Bronchus fibroblast of lung (primary cell): ENCODE results near the gene PCDHA11. TPM values are rescaled to one million over a fixed set of nuclear protein-coding genes. Genes with fewer than 3 reads are reported as not detected.

Source experiments
- total RNA-seq: library from RNA; depleted of rRNA; stranded (reverse); fragments of >200 nt; gene quantifications from 2 replicates; pipeline ENCODE4 v1.2.3, GENCODE V29; 2015

The PCDHA11 gene, protein sequence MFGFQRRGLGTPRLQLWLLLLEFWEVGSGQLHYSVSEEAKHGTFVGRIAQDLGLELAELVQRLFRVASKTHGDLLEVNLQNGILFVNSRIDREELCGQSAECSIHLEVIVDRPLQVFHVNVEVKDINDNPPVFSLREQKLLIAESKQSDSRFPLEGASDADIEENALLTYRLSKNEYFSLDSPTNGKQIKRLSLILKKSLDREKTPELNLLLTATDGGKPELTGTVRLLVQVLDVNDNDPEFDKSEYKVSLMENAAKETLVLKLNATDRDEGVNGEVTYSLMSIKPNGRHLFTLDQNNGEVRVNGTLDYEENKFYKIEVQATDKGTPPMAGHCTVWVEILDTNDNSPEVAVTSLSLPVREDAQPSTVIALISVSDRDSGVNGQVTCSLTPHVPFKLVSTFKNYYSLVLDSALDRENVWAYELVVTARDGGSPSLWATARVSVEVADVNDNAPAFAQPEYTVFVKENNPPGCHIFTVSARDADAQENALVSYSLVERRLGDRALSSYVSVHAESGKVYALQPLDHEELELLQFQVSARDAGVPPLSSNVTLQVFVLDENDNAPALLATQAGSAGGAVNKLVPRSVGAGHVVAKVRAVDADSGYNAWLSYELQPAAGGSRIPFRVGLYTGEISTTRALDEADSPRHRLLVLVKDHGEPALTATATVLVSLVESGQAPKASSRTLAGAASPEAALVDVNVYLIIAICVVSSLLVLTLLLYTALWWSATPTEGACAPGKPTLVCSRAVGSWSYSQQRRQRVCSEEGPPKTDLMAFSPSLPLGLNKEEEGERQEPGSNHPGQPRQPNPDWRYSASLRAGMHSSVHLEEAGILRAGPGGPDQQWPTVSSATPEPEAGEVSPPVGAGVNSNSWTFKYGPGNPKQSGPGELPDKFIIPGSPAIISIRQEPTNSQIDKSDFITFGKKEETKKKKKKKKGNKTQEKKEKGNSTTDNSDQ
- total RNA-seq = not detected in 2 replicates

DNA sequence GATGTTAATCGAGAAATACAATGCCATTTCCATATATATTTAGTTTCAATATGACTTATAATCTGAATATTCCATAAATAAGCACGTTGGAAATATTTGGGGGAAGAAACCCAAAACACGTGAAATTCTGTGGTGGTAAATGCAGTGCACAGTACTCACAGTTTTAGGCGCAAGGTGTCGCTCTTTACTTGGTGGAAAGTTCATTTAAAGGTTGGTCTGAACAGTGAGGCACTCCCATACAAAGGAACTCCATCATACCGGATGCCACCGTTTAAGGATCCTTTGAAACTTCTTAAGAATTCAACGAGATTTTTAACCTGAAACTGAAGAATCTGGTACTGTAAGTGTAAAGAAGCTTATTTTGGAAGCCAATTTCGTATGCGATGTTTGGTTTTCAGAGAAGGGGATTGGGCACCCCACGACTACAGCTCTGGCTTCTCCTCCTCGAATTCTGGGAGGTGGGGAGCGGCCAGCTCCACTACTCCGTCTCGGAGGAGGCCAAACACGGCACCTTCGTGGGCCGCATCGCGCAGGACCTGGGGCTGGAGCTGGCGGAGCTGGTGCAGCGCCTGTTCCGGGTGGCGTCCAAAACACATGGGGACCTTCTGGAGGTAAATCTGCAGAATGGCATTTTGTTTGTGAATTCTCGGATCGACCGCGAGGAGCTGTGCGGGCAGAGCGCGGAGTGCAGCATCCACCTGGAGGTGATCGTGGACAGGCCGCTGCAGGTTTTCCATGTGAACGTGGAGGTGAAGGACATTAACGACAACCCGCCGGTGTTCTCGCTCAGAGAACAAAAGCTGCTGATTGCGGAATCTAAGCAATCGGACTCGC is at the start of gene PCDHA11:
TSS of gene PCDHA11 (plus strand) at position 237 of the 834 bp plus-strand sequence. CDS start at position 384, 147 bp downstream.

DNA sequence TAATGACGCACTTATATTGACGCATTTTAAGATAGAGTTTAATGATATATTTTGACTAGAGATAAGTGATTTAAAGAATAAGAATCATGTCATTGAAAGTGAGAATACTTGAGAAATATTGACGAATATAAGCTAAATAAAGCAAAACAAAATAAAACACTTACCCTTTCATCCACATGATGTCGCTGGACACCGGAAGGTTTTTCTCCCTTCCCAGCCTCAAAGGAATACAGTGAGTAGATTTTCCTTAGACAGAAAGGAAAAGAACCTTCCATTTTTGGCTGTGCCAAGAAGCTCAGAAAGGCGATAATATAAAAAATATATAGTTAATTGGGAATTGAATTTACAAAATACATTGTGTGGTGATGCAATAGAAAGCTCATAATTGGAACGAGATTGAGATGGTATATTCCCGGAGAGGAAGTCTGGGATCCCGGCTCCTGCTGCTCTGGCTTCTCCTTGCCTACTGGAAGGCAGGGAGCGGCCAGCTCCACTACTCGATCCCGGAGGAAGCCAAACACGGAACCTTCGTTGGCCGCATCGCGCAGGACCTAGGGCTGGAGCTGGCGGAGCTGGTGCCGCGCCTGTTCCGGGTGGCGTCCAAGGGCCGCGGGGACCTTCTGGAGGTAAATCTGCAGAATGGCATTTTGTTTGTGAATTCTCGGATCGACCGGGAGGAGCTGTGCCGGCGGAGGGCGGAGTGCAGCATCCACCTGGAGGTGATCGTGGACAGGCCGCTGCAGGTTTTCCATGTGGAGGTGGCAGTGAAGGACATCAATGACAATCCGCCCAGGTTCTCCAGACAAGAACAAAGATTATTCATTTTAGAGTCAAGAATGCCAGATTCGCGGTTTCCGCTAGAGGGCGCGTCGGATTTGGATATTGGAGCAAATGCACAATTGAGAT is 47.1 kb upstream of the PCDHA11 start, which contains the start of gene PCDHA5:
TSS of gene PCDHA5 (plus strand) at position 239 of the 906 bp plus-strand sequence.

DNA sequence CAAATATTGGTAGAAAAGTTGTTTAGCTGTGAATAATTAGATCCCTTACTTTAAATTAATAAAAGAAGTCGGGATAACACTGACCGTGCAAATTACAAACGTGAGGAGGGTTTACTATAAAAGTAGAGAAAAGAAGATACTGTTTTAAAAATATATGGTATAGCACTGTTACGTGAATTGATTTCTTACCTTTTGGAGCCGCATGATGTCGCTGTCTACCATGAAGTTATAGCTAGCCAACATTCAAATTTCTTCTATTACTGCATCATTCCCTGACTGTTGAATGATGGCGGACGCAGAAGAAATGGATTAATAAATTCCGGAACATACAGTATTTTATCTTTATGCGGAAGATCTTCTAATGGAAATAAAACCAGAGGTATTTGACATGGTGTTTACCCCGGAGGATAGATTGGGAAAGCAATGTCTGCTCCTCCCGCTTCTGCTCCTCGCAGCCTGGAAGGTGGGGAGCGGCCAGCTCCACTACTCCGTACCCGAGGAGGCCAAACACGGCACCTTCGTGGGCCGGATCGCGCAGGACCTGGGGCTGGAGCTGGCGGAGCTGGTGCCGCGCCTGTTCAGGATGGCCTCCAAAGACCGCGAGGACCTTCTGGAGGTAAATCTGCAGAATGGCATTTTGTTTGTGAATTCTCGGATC is 40.9 kb upstream of the PCDHA11 start, which contains the start of gene PCDHA6:
TSS of gene PCDHA6 (plus strand) at position 257 of the 658 bp plus-strand sequence. CDS start at position 389, 132 bp downstream.

DNA sequence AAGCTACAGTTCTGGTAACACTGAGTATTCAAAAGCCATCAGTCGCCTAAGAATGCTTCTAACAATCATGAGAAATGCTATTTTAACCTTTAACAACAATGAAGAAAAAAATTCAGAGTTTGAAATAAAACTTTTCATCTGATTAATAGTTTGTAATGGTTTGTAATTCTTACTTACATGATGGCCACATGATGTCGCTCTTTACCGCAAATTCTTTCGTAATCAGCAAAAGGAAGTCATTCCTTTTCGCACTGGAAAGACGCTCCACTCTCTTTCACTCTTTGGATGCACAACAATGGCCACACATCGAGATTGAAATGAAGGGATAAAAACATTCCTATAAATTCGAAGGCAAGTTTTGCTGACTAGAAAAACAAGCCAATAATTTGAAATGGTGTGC is 34.8 kb upstream of the PCDHA11 start, which contains the start of gene PCDHA7:
TSS of gene PCDHA7 (plus strand) at position 277 of the 400 bp plus-strand sequence. CDS start at position 392, 115 bp downstream.

DNA sequence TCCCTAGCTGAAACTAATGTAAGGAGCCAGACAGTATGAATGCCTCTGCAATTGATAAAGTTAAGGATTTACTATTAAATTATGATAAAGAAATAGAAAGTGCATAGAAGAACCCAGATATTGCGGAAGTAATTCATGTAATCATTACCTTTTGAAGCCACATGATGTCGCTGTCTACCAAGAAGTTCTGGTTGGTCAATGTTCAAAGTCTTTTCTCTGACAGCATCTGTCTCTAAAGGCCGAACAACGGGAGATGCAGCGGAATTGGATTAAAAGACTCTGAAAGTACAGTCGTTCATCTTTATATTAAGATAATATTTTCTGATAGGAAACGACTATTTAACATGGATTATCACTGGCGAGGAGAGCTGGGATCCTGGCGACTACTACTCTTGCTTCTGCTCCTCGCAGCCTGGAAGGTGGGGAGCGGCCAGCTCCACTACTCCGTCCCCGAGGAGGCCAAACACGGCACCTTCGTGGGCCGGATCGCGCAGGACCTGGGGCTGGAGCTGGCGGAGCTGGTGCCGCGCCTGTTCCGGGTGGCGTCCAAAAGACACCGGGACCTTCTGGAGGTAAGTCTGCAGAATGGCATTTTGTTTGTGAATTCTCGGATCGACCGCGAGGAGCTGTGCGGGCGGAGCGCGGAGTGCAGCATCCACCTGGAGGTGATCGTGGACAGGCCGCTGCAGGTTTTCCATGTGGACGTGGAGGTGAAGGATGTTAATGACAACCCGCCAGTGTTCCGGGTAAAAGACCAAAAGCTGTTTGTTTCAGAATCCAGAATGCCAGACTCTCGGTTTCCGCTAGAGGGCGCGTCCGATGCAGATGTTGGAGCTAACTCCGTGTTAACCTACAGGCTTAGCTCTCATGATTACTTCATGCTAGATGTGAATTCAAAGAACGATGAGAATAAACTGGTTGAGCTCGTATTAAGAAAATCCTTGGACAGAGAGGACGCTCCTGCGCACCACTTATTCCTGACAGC is 27.5 kb upstream of the PCDHA11 start, which contains the start of gene PCDHA8:
TSS of gene PCDHA8 (plus strand) at position 210 of the 985 bp plus-strand sequence. CDS start at position 345, 135 bp downstream.

DNA sequence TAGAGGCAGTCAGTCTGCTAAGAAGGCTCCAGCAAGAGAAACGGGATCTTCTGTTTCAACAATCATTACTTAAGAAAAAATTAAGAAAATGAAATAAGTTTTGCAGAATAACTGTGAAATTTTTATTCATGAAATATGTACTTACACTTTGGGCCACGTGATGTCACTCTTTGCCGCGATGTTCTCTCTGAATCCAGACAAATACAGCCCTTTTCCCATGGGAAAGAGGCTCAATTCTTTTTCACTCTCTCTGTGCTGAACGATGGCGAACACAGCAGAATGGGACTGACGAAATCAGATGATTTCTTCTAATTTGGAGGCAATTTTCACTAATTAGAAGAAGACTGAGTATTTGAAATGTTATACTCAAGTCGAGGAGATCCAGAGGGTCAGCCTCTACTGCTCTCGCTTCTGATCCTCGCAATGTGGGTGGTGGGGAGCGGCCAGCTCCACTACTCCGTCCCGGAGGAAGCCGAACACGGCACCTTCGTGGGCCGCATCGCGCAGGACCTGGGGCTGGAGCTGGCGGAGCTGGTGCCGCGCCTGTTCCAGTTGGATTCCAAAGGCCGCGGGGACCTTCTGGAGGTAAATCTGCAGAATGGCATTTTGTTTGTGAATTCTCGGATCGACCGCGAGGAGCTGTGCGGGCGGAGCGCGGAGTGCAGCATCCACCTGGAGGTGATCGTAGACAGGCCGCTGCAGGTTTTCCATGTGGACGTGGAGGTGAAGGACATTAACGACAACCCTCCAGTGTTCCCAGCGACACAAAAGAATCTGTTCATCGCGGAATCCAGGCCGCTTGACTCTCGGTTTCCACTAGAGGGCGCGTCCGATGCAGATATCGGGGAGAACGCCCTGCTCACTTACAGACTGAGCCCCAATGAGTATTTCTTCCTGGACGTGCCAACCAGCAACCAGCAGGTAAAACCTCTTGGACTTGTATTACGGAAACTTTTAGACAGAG is 20.3 kb upstream of the PCDHA11 start, which contains the start of gene PCDHA9:
TSS of gene PCDHA9 (plus strand) at position 244 of the 964 bp plus-strand sequence. CDS start at position 358, 114 bp downstream.

DNA sequence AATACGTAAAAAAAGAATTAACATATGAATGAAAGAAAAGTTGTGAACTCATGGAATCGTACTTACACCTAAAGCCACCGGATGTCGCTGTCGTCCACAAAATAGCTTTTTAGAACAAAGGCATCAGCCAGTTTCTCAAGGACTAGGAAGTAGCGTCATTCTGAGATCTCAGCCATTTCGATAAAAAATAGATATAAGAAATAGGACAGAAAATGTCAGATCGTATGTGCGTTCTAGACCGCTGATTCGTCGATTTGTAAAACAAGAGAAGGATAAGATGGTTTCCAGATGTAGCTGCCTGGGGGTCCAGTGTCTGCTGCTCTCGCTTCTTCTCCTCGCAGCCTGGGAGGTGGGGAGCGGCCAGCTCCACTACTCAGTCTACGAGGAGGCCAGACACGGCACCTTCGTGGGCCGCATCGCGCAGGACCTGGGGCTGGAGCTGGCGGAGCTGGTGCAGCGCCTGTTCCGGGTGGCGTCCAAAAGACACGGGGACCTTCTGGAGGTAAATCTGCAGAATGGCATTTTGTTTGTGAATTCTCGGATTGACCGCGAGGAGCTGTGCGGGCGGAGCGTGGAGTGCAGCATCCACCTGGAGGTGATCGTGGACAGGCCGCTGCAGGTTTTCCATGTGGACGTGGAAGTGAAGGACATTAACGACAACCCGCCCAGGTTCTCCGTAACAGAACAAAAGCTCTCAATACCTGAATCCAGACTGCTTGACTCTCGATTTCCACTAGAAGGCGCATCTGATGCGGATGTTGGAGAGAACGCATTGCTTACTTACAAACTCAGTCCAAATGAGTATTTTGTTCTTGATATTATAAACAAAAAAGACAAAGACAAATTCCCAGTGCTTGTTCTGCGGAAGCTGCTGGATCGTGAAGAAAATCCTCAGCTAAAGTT is 12.7 kb upstream of the PCDHA11 start, which contains the start of gene PCDHA10:
TSS of gene PCDHA10 (plus strand) at position 126 of the 903 bp plus-strand sequence. CDS start at position 278, 152 bp downstream.

DNA sequence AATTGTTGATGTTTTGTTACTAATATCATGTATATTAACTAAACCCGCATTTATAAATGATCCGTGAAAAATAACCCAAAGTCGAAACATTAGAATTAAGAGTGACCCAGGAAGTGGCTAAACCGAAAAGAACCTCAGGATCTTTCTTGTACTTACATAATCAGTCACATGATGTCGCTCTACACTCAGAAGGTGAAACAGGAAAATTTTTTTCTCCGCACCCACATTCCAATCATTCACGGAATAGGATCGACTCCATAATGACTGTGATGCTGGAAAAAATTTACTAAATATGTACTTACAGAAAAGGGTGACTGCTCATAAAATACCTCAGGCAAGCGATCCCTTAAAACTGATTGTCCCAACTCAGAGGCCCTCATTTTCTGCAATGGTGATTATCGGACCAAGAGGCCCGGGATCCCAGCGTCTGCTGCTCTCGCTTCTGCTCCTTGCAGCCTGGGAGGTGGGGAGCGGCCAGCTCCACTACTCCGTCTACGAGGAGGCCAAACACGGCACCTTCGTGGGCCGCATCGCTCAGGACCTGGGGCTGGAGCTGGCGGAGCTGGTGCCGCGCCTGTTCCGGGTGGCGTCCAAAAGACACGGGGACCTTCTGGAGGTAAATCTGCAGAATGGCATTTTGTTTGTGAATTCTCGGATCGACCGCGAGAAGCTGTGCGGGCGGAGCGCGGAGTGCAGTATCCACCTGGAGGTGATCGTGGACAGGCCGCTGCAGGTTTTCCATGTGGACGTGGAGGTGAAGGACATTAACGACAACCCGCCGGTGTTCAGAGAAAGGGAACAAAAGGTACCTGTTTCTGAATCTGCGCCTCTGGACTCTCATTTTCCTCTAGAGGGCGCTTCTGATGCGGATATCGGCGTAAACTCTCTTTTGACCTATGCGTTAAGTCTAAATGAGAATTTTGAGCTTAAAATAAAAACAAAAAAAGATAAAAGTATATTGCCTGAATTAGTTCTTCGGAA is 6.6 kb downstream of the PCDHA11 start, which contains the start of gene PCDHA12:
TSS of gene PCDHA12 (plus strand) at position 224 of the 981 bp plus-strand sequence. CDS start at position 389, 165 bp downstream.

DNA sequence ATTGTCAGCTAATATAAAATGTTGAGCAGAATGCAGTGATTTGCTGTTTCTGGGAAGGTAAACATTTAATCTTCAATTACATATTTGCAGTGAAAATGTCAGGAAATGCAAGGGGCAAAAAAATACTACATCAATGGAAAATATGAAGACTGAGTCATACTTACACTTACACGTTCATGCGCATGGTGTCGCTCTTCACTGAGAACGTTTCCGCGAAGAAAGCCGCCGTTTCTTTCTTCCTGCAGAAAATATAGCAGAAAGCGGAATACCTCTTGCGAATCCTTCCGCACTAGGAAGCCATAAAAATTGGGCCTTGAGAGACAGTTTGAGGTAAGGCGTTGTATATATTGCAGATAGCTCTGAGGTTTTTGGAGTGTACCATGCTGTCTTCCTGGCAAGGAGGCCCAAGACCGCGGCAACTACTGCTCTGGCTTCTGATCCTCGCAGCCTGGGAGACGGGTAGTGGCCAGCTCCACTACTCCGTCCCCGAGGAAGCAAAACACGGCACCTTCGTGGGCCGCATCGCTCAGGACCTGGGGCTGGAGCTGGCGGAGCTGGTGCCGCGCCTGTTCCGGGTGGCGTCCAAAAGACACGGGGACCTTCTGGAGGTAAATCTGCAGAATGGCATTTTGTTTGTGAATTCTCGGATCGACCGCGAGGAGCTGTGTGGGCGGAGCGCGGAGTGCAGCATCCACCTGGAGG is 13.3 kb downstream of the PCDHA11 start, which contains the start of gene PCDHA13:
TSS of gene PCDHA13 (plus strand) at position 236 of the 702 bp plus-strand sequence. CDS start at position 381, 145 bp downstream.

Other genes with a start within 250 kb of the PCDHA11 start
- 0.17 TPM in 1 of 2 replicates, not detected in the other for gene CD14, start 235.8 kb upstream of the PCDHA11 start, total RNA-seq
- gene TMCO6, start 229.5 kb upstream of the PCDHA11 start, total RNA-seq = 10.6 and 14.6 TPM in 2 replicates
- gene NDUFA2, start 221.3 kb upstream of the PCDHA11 start, total RNA-seq = 60.2 and 73.4 TPM in 2 replicates
- gene IK, start 221.1 kb upstream of the PCDHA11 start, total RNA-seq = 58.7 and 73.3 TPM in 2 replicates
- gene WDR55, start 204.1 kb upstream of the PCDHA11 start, total RNA-seq = 15.9 and 17.0 TPM in 2 replicates
- gene DND1, start 195.4 kb upstream of the PCDHA11 start, total RNA-seq = 0.15 and 0.67 TPM in 2 replicates
- gene HARS1, start 177.6 kb upstream of the PCDHA11 start, total RNA-seq = 70.8 and 73.6 TPM in 2 replicates
- gene HARS2, start 177.5 kb upstream of the PCDHA11 start, total RNA-seq = 21.3 and 27.2 TPM in 2 replicates
- 16.5 and 25.6 TPM in 2 replicates for gene ZMAT2, start 168.5 kb upstream of the PCDHA11 start, total RNA-seq
- gene PCDHA1, start 82.8 kb upstream of the PCDHA11 start, total RNA-seq = not detected in 2 replicates
- not detected in 2 replicates for gene PCDHA2, start 74.1 kb upstream of the PCDHA11 start, total RNA-seq
- under 0.01 TPM in 1 of 2 replicates, not detected in the other for gene PCDHA3, start 67.9 kb upstream of the PCDHA11 start, total RNA-seq
- gene PCDHA4, start 61.9 kb upstream of the PCDHA11 start, total RNA-seq = under 0.01 TPM in 2 replicates
- gene PCDHA5, start 47.3 kb upstream of the PCDHA11 start, total RNA-seq = not detected in 2 replicates
- 0.15 TPM in 1 of 2 replicates, not detected in the other for gene PCDHA6, start 41.0 kb upstream of the PCDHA11 start, total RNA-seq
- 0.15 TPM in 1 of 2 replicates, not detected in the other for gene PCDHA7, start 34.7 kb upstream of the PCDHA11 start, total RNA-seq
- not detected in 2 replicates for gene PCDHA8, start 27.8 kb upstream of the PCDHA11 start, total RNA-seq
- gene PCDHA9, start 20.6 kb upstream of the PCDHA11 start, total RNA-seq = not detected in 2 replicates
- gene PCDHA10, start 13.1 kb upstream of the PCDHA11 start, total RNA-seq = not detected in 2 replicates
- not detected in 2 replicates for gene PCDHA12, start 6.4 kb downstream of the PCDHA11 start, total RNA-seq
- gene PCDHA13, start 13.2 kb downstream of the PCDHA11 start, total RNA-seq = not detected in 2 replicates
- not detected in 2 replicates for gene PCDHAC1, start 57.3 kb downstream of the PCDHA11 start, total RNA-seq
- gene PCDHAC2, start 97.5 kb downstream of the PCDHA11 start, total RNA-seq = not detected in 2 replicates
- not detected in 2 replicates for gene PCDHB1, start 182.4 kb downstream of the PCDHA11 start, total RNA-seq
- 0.34 and 0.45 TPM in 2 replicates for gene PCDHB2, start 225.7 kb downstream of the PCDHA11 start, total RNA-seq
- gene PCDHB3, start 231.5 kb downstream of the PCDHA11 start, total RNA-seq = 0.15 and 0.17 TPM in 2 replicates